Left ventricle myocardium inferior (tissue), 1 donor: ENCODE data around the gene LEMD2. TPM values are rescaled to one million over a fixed set of nuclear protein-coding genes. Genes with fewer than 3 reads are reported as not detected.

Experiments
- DNase-seq: peaks from one replicate; pipeline ENCODE4 v3.0.0-alpha.2; 2020
- H3K27ac ChIP-seq: fragments of 200-600 bp; replicated peaks from 2 replicates; pipeline ENCODE4 v1.8.0; 2021
- H3K27me3 ChIP-seq: fragments of 200-600 bp; 2 replicates; pipeline ENCODE4 v1.8.0; 2021; ENCODE audit warnings: low read depth
- H3K36me3 ChIP-seq: fragments of 200-600 bp; 2 replicates; pipeline ENCODE4 v1.8.0; 2021
- H3K4me1 ChIP-seq: fragments of 200-600 bp; 2 replicates; pipeline ENCODE4 v1.8.0; 2021
- H3K4me3 ChIP-seq: fragments of 200-600 bp; 2 replicates; pipeline ENCODE4 v1.8.0; 2021; ENCODE audit warnings: mild to moderate bottlenecking, moderate library complexity
- H3K9me3 ChIP-seq: fragments of 200-600 bp; replicated peaks from 2 replicates; pipeline ENCODE4 v1.8.0; 2021
- CTCF ChIP-seq: fragments of 200-600 bp; IDR thresholded peaks from 2 replicates; pipeline ENCODE4 v1.8.0; 2021; ENCODE audit warnings: antibody characterized with exemption, mild to moderate bottlenecking, borderline replicate concordance
- intact Hi-C: fragments of 100-400 bp; cut with micrococcal nuclease; formaldehyde crosslinking; loops from one replicate; pipeline ENCODE4 v1.11.0; 2022
- total RNA-seq: library from RNA; stranded (reverse); fragmentation: NEBNext Ultra II Directional; extraction: Animal tissue kit (Norgen Biotek cat#: 25700); gene quantifications from one replicate; pipeline ENCODE4 v1.2.1, GENCODE V29; 2021
- donor health status: DM: no; HTN: yes; CAD: no; lungs with severe emphysema.

Gene LEMD2
- total RNA-seq, 1 donor from 2014 or later: 22.2 TPM

- no peak for TF ChIP-seq CTCF
- Histone ChIP-seq H3K27ac (no peak overlapping the region), H3K36me3 (peaks cover 89% of the 10 kb centered on the region), H3K27me3 (no peaks in the 10 kb centered on the region), H3K4me3 (no peak overlapping the region), H3K4me1 (peaks cover 32% of the 10 kb centered on the region), H3K9me3 (no peaks in the 10 kb centered on the region)
- no peak for DNase-seq
- intact Hi-C loops: no loop called here
Observed at GRCh38 chr6:33776186-33776585, 12.7 kb downstream of the LEMD2 start.

GRCh38 chr6:33774774-33775173 lies 14.2 kb downstream of the LEMD2 start:
- intact Hi-C loops: no loop called here
- no peak for TF ChIP-seq CTCF

GRCh38 chr6:33772902-33773472 lies 15.9 kb downstream of the LEMD2 start:
- Histone ChIP-seq H3K4me3 (no peak overlapping the region), H3K27ac (no peak overlapping the region), H3K36me3 (peaks cover 58% of the 10 kb centered on the region), H3K4me1 (peaks cover 38% of the 10 kb centered on the region), H3K27me3 (peaks cover 12% of the 10 kb centered on the region), H3K9me3 (no peaks in the 10 kb centered on the region)
- no peak for DNase-seq
- intact Hi-C loops: no loop called here
- TF ChIP-seq CTCF: no peak

More at GRCh38 chr6:33774774-33775173, 14.2 kb downstream of the LEMD2 start:
- Histone ChIP-seq H3K27ac (no peak overlapping the region), H3K27me3 (peaks cover 3% of the 10 kb centered on the region), H3K9me3 (no peaks in the 10 kb centered on the region), H3K4me1 (peaks cover 34% of the 10 kb centered on the region), H3K36me3 (peaks cover 76% of the 10 kb centered on the region), H3K4me3 (no peak overlapping the region)
- no peak for DNase-seq

- TF ChIP-seq CTCF: no peak
- H3K4me1 ChIP-seq: peaks cover 38% of the 10 kb centered on the region
- peaks cover 12% of the 10 kb centered on the region for H3K27me3 ChIP-seq
- no peak for DNase-seq
- peak overlapping the region; percentile 34 for H3K27ac ChIP-seq
- peaks cover 50% of the 10 kb centered on the region for H3K36me3 ChIP-seq
- no peaks in the 10 kb centered on the region for H3K9me3 ChIP-seq
- H3K4me3 ChIP-seq: no peak overlapping the region
- intact Hi-C loops: no loop called here
Observed at GRCh38 chr6:33772082-33772830, 16.7 kb downstream of the LEMD2 start.

- peak; percentile 62 for DNase-seq
- H3K9me3 ChIP-seq: no peaks in the 10 kb centered on the region
- H3K27me3 ChIP-seq: peaks cover 12% of the 10 kb centered on the region
- peak overlapping the region; percentile 13 for H3K4me3 ChIP-seq
- intact Hi-C loops: no loop called here
- TF ChIP-seq CTCF: peak; percentile 99
- H3K4me1 ChIP-seq: peaks cover 38% of the 10 kb centered on the region
- H3K27ac ChIP-seq: peak overlapping the region; percentile 34
- peaks cover 42% of the 10 kb centered on the region for H3K36me3 ChIP-seq
Observed at GRCh38 chr6:33771146-33772081, 17.5 kb downstream of the LEMD2 start.
